HT-29 (cell line): ENCODE data around the gene PPP2CA. TPM values are rescaled to one million over a fixed set of nuclear protein-coding genes. Genes with fewer than 3 reads are reported as not detected.

Source experiments
- DNase-seq: peaks from one replicate; pipeline ENCODE4 v3.0.0-alpha.2; 2015; ENCODE audit warnings: low spot score
- small RNA-seq: library from RNA; depleted of rRNA; stranded (forward); fragments of <200 nt; gene quantifications from one replicate; pipeline ENCODE3, GENCODE V24; 2014
- total RNA-seq: library from RNA; depleted of rRNA; stranded (reverse); fragments of >200 nt; shearing (Covaris generic); gene quantifications from 2 replicates; pipeline ENCODE4 v1.2.3, GENCODE V29; 2014; rRNA removed

PPP2CA gene
- total RNA-seq, 1 experiment from 2014 or later, result 212 TPM

DNA sequence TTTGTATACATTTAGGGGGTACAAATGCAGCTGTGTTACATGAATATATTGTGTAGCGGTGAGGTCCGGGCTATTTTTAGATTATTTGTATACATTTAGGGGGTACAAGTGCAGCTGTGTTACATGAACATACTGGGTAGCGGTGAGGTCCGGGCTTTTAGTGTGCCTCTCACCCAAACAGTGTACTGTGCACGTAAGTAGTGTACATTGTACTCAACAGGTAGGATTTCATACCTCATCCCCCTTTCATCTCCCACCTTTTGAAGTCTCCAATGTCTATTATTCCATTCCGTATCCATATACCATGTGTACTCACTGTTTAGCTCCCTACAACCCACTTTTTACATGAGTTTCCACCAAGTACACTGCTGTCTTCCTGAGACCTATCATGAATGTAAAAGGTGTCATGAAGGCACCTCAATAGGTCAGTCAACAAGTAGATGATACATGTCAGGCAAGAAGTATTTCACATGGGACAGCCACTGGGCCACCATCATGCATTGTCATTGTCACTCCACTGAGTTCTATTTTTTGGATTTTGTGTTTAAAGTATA, 76.8 kb downstream of the PPP2CA start:
- no peak for DNase-seq

DNA sequence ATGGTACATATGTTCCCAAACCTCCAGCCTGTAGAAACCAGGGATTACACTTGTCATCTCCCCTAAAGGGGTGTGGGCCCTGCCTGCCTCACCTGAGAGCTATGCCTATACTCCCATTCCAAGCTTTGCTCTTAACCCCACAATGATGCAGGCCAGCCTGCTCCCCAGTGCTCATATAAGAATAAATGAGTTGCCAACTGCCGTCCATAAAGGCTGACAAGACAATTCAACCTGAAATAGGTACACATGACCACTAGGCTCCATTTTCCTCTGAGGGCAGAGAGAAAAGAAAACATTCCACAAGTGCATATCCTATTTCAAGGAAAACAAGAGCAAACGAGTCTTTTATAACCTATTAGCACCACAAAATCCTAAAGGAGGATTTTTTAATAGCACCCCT, 77.6 kb downstream of the PPP2CA start:
- DNase-seq, result no peak

- no peak for DNase-seq
These were observed 79.0 kb downstream of the PPP2CA start for GRCh38 chr5:134146651-134147518.

DNA sequence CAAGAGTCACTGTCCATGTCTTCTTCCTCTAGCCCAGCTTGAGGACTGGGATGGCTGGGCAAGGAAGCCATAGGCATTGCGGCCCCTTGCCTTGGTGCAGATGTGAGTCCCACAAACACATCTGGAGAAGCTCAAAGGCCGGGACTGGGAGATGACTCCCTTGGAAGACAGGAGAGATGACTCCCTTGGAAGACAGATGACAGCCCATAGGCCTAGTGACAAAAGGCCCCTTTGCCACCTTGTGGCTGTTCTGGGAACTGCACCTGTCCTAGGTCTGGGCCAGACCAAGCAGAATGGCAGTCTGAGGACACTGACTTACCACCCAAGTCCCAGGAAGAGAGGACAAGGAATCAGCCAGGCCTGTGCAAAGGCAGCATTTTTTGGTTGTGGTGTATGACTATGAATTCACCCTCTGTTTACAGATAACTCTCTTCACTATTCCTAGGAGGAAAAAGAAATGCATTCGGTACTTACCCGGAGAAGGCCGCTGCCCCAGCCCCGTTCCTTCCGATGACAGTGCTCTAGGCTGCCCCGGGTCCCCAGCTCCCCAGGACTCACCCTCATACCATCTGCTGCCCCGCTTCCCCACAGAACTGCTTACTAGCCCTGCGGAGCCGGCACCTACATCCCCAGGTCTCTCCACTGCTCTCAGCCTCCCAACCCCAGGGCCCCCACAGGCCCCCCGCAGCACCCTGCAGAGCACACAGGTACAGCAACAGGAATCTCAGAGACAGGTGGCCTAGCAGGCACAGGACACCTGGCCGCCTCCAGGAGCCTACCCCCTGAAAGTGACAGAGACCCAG, 79.9 kb downstream of the PPP2CA start:
- DNase-seq, result peak; percentile 92

- no peak for DNase-seq
These were observed 80.7 kb downstream of the PPP2CA start for GRCh38 chr5:134145041-134145757.

Small RNA genes within 50 kb of the gene (small RNA-seq; reads per million reads assigned to genes)
- not detected for gene MIR3661

Other genes with a start within 250 kb of the PPP2CA start
- 116 and 129 TPM in 2 replicates for gene VDAC1, start 221.1 kb downstream of the PPP2CA start, total RNA-seq
- gene TCF7, start 111.4 kb downstream of the PPP2CA start, total RNA-seq, result 23.8 and 28.5 TPM in 2 replicates
- 82.2 and 87.7 TPM in 2 replicates for gene SKP1, start 49.1 kb downstream of the PPP2CA start, total RNA-seq
- not detected in 2 replicates for gene CDKL3, start 141.1 kb upstream of the PPP2CA start, total RNA-seq
- gene UBE2B, start 145.5 kb upstream of the PPP2CA start, total RNA-seq, result 11.5 and 42.0 TPM in 2 replicates
- gene CDKN2AIPNL, start 185.8 kb upstream of the PPP2CA start, total RNA-seq, result 33.4 and 36.5 TPM in 2 replicates